VCaP (cell line): ENCODE data around the gene DLG2.
A peak's percentile ranks its signal among the peaks of the same experiment; 100 is the strongest.
"Not testable (repeated sequence)": the region's sequence is repeated elsewhere in the genome, so short reads cannot be mapped to it uniquely, and the experiment has no call there.

Experiments
- H3K27ac ChIP-seq: fragments of 450-650 bp; 2 replicates; pipeline ENCODE4 v1.5.1; 2017
- CTCF ChIP-seq: fragments of 450-650 bp; conservative IDR thresholded peaks from 2 replicates; pipeline ENCODE4 v1.5.1; 2017; ENCODE audit warnings: mild to moderate bottlenecking, moderate library complexity

The DLG2 gene

GRCh38 chr11:85664615-85665481 is 37.7 kb upstream of the DLG2 start, which contains the start of gene CREBZF:
Gene CREBZF, minus strand, starts transcription at chr11:85665129. Its CDS starts 254 bp downstream, at chr11:85664875.
- no peak for TF ChIP-seq CTCF
- H3K27ac ChIP-seq = peak within 1 kb of the TSS; percentile 98

- peak; percentile 79 for TF ChIP-seq CTCF
- peak overlapping the region; percentile 98 for H3K27ac ChIP-seq
These were observed 36.8 kb upstream of the DLG2 start for GRCh38 chr11:85663753-85664614.

DNA sequence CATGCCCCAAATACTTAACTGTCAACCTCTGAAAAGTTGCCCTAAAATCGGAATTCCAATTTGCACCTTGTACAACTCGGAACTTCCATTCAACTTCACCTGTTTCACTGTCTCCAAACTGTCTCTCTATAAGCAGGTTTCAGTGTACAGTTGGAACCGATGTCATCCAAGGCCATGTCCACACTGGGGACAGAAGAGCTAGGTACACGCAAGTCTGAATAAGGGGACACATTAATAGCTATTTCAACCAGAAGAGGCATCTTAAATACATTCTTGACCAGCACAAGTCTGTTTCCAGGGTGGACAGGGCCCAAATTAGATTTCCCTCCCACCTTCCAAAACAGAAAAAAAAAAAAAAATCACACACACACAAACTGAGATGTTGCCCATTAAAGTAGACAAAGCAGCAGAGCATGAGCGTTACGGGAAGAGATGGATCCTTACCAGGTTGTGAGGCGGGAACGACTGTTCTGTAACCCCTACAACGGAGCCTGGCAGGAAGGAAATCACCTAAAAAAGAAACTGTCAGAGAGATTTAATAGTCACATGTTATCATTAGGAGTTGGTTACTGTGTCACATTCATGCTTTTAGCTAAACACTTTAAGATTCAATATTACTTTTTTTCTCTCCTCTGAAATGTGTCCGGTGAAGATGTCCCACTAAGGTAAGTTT is 36.1 kb upstream of the DLG2 start:
- H3K27ac ChIP-seq = peak overlapping the region; percentile 98
- TF ChIP-seq CTCF = no peak

DNA sequence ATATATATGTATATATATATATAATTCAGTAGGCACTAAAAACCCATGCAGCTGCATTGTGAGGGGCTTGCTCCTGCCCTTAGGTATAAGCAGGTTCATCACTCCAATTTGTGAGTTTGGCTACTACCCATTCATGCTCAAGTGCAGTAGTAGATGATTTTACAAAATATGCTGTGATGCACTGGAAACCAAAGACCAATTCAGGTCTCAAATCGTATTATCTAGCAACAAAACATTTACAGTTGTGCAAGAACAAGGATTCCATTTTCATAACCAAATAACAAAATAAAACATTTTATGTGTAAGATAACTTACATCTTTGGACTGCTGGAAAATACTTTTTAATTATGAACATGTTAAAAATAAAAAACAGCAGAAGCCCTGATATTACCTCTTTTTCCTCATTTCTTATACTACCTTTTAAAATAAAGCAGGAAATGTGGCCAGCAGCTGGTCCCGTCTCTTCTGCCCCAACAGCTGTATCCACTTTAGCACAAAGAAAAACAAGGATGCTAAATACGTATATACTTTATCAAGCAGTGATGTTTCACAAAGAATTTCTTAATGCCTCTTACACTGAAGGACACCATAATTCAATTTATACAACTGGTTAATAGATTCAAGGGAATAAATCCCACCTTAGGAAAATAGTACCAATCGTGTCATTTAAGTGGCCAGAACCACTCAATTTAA is 35.0 kb upstream of the DLG2 start:
- no peak overlapping the region; the same call in 1 of the 2 replicates for H3K27ac ChIP-seq
- no peak for TF ChIP-seq CTCF

GRCh38 chr11:85658180-85658579 is 31.0 kb upstream of the DLG2 start:
- H3K27ac ChIP-seq = no peak overlapping the region
- TF ChIP-seq CTCF = no peak

DNA sequence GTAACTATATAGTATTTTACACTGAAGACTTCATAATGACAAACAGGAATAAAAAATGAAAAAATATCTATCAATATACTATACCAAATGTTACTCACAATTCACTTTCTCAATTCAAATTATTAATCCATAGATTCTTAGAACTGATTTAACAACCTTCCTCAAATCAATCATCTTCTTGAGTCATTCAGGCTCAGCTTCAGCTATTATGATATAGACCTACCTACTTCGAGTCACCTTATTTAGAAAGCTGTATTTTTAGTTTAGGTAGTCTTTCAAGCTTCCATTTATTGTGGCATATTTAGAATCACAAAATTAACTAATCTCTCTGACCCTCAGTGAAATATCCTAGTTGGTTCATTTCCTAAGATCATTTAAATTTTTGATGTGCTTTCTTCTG is 29.6 kb upstream of the DLG2 start:
- H3K27ac ChIP-seq = no peak overlapping the region
- TF ChIP-seq CTCF = no peak

DNA sequence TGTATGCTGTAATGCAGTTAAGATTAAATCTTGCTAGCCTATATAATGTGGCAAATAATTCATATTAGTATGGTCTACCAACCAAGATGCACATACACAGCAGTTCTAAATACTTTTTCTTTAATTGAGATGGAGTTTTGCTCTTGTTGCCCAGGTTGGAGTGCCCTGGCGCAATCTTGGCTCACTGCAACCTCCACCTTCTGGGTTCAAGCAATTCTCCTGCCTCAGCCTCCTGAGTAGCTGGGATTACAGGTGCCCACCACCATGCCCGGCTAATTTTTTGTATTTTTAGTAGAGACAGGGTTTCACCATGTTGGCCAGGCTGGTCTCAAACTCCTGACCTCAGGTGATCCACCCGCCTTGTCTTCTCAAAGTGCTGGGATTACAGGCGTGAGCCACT is 27.2 kb upstream of the DLG2 start:
- not testable (repeated sequence) for H3K27ac ChIP-seq
